GM19238 (cell line): ENCODE results near the gene CDKN2B.

Experiments used
- DNase-seq: peaks from one replicate; pipeline ENCODE4 v3.0.0; 2011; ENCODE audit warnings: low spot score; ENCODE audit not compliant: insufficient read length

CDKN2B gene

DNA sequence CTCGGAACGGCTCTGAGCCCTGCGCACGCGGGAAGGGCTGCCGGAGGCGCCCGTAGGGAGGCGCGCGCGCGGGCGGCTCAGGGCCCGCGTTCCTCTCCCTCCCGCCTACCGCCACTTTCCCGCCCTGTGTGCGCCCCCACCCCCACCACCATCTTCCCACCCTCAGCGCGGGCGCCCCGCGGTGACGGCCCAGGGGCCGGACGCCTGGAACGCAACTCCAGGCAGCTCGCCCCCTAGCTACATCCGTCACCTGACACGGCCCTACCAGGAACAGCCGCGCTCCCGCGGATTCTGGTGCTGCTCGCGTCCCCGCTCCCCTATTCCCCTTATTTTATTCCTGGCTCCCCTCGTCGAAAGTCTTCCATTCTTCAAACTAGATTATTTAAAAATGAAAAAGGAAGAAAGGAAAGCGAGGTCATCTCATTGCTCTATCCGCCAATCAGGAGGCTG lies 14.5 kb downstream of the CDKN2B start, which contains the start of gene CDKN2B-AS1:
TSS of gene CDKN2B-AS1 (plus strand) at position 236 of the 450 bp plus-strand sequence.
- DNase-seq, result peak; percentile 40

GRCh38 chr9:21993893-21994555 lies 15.1 kb downstream of the CDKN2B start, which contains the start of gene CDKN2A:
Gene CDKN2A, minus strand, starts transcription at chr9:21994392.
- DNase-seq, result peak; percentile 29

DNA sequence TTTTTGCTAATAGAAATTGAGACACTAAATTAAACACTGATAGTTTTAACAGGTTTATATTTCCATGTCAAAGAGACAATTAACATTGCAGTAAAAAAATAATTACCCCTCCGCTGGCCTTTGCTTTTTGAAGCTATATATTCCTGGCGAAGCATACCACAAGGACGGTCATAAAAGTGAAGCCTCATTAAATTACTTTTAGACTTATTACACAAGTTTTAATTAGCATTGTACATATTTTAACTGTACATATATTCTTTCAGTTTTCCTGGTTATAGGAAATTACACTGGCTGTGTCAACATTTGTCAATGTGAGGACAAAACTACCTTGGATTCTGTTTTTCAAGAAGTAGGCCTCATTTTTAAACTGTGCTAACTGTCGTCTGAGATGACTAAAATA lies 16.1 kb downstream of the CDKN2B start:
- no peak for DNase-seq

DNA sequence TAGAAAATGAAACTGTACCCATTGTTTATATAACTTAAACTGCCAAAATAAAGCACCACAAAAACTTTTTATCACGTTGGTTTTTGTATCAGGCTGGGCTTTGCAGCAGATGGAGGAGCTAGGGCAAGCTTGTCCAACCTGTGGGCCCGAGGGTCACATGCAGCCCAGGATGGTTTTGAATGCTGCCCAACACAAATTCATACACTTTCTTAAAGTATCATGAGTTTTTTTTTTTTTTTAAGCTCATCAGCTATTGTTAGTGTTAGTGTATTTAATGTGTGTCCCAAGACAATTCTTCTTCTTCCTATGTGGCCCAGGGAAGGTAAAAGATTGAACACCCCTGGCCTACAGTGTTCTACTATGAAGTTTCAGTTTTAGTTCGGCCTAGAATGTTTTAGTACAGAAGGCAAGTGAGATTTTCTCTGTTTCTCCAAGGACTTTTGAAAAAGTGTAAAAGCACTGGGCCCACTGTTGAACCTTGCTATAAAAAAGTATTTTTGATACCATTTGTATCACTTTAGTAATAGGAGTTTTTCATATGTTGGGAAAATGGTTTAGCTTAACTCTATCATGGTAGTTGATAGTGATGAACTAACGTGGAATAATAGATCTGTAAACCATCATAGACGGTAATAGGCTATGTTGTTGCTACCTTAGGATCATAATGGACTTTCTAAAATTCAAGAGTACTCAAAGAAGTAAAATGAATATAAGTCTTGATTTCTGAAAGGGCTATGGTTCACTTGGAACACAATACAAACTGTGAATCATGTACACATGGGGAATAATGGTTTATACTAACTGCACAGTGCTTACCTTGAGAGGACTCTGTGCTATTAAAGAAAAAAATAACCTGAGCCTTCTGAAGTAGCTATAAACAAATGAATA lies 17.8 kb downstream of the CDKN2B start:
- no peak for DNase-seq

DNA sequence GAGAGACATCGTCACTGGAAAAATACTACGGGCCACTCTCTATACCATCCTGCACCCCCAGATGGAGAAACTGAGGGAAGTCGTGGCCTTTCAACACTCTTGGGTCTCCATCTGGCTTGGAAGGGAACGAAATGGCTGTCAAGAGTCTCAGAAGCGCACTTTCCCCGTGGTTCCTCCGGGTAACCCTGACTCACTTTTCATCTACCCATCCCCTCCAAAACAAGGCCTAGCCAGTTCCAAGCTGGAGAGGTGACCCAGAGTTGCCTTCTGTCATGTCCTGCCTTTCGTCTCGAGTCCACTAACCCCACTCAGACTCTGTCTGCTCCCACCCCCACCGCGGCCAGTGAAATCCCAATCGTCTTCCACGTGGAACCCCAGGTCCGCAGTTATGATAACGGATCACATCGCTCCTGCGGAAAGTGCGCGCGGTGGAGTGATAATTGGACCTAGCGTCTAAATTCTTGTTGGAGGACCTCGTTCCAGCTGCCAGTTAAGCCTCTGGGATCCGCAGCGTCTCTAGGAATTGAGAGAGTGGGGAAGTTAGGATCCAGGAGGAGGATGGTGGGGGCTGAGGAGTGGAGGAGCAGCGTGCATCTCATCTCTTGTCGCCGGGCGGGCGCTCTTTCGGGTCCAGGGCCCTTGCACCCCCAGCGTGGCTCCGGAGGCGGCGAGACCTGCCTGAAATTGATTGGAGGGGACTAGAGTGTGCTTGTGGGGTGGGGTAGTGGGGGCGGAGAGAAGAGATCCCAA lies 19.5 kb downstream of the CDKN2B start:
- no peak for DNase-seq

- no peak for DNase-seq
Observed at GRCh38 chr9:21988056-21988990, 20.8 kb downstream of the CDKN2B start.

GRCh38 chr9:21985964-21986667 lies 23.0 kb downstream of the CDKN2B start:
- DNase-seq, result no peak

DNA sequence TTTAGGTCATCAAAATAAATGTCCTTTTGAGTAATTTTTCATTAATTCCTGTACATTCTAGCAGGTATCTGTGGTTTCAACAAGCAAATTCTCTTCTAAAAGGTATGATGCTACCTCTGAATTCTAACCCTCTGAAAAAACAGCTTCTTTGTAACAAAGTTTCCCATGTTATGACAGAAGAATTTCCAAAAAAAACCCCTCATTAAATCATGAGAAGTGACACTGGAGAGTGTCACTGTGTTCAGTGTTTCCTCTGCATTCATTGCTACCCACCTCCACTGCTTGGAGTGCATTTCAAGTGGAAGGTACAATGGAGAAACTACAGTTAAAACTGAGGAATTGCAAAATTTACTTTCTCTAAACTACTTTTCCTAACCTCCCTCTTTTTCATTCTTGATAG lies 25.0 kb downstream of the CDKN2B start:
- no peak for DNase-seq

GRCh38 chr9:21983561-21983935 lies 25.6 kb downstream of the CDKN2B start:
- DNase-seq, result no peak

- no peak for DNase-seq
Observed at GRCh38 chr9:21982861-21983560, 26.1 kb downstream of the CDKN2B start.

- DNase-seq, result no peak
Observed at GRCh38 chr9:21982391-21982790, 26.7 kb downstream of the CDKN2B start.

DNA sequence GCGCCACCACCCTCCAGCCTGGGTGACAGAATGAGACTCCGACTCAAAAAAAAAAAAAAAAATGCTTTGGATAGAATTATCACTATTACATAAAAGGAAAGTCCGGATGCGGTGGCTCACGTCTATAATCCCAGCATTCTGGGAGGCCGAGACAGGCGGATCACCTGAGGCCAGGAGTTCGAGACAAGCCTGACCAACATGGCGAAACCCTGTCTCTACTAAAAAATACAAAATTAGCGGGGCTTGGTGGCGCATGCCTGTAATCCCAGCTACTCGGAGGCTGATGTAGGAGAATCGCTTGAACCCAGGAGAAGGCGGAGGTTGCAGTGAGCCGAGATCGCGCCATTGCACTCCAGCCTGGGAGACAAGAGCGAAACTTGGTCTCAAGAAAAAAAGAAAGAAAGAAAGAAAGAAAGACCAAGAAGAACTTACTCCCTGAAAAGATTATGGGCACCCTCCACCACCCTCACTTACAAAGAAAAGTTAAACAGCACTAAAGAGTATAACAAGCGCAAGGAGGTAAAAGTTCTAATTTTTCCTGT lies 32.7 kb downstream of the CDKN2B start:
- no peak for DNase-seq

DNA sequence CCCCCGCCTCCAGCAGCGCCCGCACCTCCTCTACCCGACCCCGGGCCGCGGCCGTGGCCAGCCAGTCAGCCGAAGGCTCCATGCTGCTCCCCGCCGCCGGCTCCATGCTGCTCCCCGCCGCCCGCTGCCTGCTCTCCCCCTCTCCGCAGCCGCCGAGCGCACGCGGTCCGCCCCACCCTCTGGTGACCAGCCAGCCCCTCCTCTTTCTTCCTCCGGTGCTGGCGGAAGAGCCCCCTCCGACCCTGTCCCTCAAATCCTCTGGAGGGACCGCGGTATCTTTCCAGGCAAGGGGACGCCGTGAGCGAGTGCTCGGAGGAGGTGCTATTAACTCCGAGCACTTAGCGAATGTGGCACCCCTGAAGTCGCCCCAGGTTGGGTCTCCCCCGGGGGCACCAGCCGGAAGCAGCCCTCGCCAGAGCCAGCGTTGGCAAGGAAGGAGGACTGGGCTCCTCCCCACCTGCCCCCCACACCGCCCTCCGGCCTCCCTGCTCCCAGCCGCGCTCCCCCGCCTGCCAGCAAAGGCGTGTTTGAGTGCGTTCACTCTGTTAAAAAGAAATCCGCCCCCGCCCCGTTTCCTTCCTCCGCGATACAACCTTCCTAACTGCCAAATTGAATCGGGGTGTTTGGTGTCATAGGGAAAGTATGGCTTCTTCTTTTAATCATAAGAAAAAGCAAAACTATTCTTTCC lies 34.2 kb downstream of the CDKN2B start:
- DNase-seq, result no peak

DNA sequence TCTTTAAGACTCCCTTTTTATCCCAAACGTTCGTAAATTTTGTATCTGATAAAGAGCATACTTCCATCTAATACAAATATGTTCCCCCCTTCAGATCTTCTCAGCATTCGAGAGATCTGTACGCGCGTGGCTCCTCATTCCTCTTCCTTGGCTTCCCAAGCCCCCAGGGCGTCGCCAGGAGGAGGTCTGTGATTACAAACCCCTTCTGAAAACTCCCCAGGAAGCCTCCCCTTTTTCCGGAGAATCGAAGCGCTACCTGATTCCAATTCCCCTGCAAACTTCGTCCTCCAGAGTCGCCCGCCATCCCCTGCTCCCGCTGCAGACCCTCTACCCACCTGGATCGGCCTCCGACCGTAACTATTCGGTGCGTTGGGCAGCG lies 34.8 kb downstream of the CDKN2B start:
- DNase-seq, result no peak

DNA sequence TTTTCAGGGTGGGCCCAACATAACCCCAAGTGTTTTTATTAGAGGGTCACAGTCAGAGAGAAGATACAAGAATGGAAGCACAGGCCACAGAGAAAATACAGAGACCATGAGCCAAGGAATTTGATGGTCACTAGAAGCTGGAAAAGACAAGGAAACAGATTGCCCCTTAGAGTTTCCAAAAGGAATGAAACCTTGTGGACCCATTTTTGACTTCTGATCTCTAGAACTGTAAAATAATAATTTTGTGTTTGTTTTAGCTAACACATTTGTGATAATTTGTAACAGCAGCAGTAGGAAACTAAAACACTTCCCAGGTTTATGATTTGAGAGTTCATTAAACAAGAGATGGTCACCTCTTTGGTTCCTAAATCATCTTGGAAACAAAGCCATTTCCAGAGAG lies 36.7 kb downstream of the CDKN2B start:
- DNase-seq, result no peak

DNA sequence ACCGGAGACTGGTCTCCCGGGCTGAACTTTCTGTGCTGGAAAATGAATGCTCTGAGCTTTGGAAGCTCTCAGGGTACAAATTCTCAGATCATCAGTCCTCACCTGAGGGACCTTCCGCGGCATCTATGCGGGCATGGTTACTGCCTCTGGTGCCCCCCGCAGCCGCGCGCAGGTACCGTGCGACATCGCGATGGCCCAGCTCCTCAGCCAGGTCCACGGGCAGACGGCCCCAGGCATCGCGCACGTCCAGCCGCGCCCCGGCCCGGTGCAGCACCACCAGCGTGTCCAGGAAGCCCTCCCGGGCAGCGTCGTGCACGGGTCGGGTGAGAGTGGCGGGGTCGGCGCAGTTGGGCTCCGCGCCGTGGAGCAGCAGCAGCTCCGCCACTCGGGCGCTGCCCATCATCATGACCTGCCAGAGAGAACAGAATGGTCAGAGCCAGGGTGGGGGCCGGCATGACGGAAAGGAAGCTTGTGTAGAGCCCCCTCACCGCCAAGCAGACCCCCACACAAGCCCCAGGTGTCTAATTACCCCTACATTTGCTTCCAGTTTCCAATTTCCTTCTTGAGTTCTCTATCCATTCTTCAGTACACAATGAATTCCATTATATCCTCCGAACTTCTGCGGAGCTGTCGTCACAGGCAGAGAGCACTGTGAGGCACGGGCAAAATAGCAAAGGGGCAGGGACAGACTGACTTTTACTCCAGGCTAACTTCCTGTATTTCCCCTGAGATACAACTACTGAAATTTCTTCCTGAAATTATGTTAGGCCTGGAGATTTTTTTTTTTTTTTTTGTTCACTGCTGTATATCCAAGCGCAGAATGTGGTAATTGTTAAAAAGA lies 38.1 kb downstream of the CDKN2B start:
- DNase-seq, result no peak

DNA sequence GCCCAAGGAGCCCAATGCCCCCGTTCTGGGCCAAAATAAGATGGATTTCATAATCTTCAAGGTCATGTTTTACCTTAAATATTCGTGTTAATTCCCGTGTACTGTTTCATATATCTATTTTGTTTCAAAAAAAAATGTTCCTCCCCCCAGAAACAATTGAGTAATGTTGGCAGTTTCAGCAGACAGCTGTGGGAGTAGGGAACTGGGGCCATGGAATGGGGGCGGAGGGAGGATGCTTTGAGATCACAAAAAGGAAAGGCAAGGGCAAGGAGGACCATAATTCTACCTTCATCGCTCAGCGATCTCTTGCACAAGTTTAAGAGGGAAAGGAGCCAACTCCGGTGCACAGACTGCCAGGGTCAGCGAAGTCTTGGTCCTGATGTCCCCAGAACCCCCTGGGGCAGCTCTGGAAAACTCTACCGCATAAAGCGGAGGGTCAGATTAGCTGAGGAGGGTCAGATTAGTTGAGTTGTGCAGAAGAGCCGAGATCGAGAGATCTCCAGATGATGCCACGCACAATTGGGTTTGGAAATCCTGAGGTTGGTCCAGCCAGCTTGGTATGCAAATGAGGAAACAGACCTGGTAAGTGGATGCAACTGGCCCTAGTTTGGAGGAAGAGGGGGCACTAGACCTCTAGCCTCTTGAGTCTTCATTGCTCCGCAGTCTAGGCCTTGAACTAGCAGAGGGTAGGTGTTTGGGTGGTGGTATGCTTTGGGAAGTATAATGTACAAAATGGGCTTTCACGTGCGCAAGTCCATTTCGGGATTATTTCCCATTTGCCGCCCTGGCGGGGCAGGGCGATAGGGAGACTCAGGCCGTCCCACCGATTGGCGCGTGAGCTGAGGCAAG lies 38.9 kb downstream of the CDKN2B start:
- DNase-seq, result no peak
